Skin epidermis (tissue), 12 donors: Measurements from ENCODE around the gene SRRM1.
A peak's percentile ranks its signal among the peaks of the same experiment; 100 is the strongest.
"Not testable (repeated sequence)": the region's sequence is repeated elsewhere in the genome, so short reads cannot be mapped to it uniquely, and the experiment has no call there.

Source experiments
- H3K27ac ChIP-seq, 21 experiments: fragments of 200-600 bp; sonication (generic) in 11 of 21; one replicate each; pipeline ENCODE4 v1.5.0; 2020; ENCODE audit warnings: mild to moderate bottlenecking in 3 of 21, inconsistent platforms in 2 of 21, moderate library complexity in 2 of 21
- H3K4me3 ChIP-seq, 7 experiments: fragments of 200-600 bp; sonication (generic) in 2 of 7; one replicate each; pipeline ENCODE4 v1.5.0; 2020; ENCODE audit warnings: inconsistent platforms in 2 of 7, mild to moderate bottlenecking in 2 of 7, moderate library complexity in 1 of 7

Gene SRRM1

GRCh38 chr1:24692351-24692980 is 49.4 kb downstream of the SRRM1 start:
- H3K4me3 ChIP-seq = no peak overlapping the region
- no peak overlapping the region for H3K27ac ChIP-seq

DNA sequence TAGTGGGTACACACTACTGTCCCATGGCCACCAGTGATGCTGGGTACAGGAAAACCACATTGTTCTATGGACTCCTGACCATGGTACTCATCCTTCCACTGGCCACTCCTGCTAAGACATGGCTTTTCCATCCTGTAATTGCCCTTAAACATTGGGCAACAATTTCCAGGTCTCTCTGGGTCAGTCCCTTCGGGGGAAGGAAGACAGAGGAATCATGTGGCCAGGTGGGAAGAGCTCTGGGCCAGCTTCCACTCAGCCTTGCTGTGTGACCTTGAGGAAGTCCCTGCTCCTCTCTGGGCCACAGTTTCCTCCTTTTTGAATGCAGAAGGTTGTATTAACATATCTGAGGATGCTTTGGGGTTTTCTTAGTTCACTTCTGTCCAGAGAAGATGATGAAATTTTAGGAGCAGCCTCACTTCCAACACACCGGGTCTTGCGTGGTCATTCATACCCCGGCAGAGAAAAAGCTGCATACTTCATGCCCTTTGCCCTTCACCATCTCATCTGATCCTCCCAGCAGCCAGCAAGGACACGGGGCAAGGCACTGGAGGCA is 50.8 kb downstream of the SRRM1 start:
- H3K27ac ChIP-seq = no peak overlapping the region
- no peak overlapping the region for H3K4me3 ChIP-seq

DNA sequence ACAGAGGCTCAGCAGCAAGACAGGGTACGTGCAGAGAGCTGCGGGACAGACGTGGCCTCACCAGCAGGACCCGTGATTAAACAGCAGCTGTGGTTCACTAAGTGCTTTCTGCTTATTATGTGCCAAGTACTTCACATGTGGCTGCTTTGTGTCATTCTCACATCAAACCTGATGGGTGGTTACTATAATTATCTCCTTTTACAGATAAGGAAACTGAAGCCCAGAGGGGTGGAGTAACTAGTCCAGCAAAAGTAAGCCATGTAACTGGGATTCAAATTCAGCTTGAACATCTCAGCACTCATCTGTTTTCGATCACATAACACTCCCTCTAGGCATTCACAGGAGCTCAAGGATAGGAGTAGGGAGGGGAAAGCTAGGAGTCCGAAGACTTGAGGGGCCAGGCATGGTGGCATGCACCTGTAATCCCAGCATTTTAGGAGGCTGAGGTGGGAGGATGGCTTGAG is 51.3 kb downstream of the SRRM1 start:
- Histone ChIP-seq H3K4me3 (no peak overlapping the region), H3K27ac (peak overlapping the region in 1 of 21 experiments; percentile 28)

GRCh38 chr1:24695202-24695974 is 52.3 kb downstream of the SRRM1 start:
- no peak overlapping the region for H3K4me3 ChIP-seq
- peak overlapping the region in 4 of 21 experiments; percentile 12 to 46 (median 34) for H3K27ac ChIP-seq

DNA sequence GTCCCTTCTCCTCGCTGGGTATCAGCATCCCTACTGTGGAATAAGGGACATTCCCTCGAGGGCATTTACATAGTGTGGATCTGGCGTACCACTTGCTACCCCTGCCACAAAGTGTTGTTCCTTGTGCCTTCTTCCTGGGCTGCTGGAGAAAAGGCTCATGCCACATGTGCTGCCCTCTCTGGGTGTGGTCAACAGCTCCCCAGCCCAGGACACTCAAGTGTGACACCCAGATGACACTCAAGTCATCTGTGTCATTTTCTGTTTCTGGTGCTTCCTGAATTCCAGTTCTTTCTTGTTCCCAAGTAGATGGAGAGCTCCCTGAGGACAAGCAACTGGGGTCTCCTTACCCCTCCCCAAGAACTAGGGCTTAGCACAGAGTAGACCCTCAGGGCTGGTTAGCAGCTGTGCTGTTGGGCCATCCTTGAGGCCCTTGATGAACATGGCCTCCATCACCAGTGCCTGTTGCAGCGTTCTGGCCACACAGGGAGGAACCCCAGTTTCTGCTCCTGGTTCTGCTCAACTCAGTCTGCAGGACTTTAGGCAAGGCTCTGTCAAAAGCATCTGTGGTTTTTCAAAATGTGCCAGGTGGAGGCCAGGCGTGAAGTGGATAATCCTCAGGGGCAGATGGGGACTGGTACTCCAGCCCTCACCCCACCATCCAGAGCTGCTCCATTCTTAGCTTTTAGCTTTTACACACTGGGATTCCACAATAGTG is 53.1 kb downstream of the SRRM1 start:
- H3K27ac ChIP-seq = peak overlapping the region in 3 of 21 experiments; percentile 12 to 46 (median 28)

GRCh38 chr1:24696756-24697330 is 53.7 kb downstream of the SRRM1 start:
- Histone ChIP-seq H3K27ac (no peak overlapping the region), H3K4me3 (no peak overlapping the region)

More for the DNA sequence above, 53.1 kb downstream of the SRRM1 start:
- no peak overlapping the region for H3K4me3 ChIP-seq

GRCh38 chr1:24697453-24698001 is 54.4 kb downstream of the SRRM1 start:
- not testable (repeated sequence) for H3K4me3 ChIP-seq, H3K27ac ChIP-seq

- H3K27ac ChIP-seq, H3K4me3 ChIP-seq: not testable (repeated sequence)
Measured at GRCh38 chr1:24698326-24698725, 55.2 kb downstream of the SRRM1 start.

DNA sequence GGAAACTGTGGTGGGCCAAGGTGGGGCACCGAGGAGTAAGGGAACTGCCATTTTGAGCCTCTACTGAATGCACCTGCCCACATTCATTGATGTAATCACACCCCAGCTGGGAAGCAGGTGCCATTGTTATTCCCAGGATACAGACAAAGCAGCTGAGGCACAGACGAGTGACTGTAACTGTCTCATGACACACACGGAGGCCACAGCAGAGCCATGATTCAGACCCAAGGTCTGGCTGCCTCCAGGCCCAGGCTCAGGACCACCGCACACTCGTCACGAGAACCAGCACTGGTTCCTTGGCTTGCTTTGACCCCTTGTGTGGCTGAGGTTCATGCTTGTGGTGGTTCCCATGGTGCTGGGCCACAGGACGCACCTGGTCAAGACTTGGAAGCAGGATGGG is 56.5 kb downstream of the SRRM1 start:
- Histone ChIP-seq H3K27ac (no peak overlapping the region), H3K4me3 (no peak overlapping the region)

DNA sequence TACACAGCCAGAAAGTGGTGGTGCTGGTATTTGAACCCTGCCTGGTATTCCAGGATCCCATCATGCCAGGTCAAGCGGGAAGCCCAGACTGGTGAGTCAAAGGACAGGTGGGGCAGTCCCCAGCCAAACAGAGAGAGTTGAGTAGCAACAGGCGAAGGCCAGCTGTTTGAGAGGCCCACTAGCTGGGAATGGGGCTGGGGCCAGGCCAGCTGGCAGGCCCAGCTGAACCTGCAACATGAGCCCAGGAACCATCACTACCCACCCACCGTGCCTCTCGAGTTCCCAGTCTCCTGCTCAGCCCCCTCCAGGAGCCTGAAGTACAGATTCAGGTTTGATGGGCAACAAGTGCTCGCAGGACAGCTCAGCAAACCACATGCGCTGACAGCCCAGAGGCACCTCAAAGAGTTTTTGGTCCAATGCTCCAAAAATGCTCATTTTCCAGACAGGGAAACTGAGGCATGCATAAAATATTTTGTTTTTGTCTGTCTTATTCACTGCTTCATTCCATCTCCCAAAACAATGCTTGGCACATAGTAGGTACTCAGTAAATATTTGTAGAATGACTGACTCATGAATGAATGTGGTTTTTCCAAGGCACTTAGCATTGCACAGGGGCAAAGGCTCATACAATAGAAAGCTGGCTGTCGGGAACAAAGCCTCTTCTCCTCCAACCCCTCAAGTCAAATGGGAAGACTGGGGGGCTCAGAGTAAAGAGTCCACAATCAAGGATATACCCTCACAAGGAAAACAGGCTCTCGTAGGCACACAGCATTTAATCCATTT is 59.6 kb downstream of the SRRM1 start:
- peak overlapping the region in 1 of 21 experiments; percentile 30 for H3K27ac ChIP-seq
- H3K4me3 ChIP-seq = no peak overlapping the region

DNA sequence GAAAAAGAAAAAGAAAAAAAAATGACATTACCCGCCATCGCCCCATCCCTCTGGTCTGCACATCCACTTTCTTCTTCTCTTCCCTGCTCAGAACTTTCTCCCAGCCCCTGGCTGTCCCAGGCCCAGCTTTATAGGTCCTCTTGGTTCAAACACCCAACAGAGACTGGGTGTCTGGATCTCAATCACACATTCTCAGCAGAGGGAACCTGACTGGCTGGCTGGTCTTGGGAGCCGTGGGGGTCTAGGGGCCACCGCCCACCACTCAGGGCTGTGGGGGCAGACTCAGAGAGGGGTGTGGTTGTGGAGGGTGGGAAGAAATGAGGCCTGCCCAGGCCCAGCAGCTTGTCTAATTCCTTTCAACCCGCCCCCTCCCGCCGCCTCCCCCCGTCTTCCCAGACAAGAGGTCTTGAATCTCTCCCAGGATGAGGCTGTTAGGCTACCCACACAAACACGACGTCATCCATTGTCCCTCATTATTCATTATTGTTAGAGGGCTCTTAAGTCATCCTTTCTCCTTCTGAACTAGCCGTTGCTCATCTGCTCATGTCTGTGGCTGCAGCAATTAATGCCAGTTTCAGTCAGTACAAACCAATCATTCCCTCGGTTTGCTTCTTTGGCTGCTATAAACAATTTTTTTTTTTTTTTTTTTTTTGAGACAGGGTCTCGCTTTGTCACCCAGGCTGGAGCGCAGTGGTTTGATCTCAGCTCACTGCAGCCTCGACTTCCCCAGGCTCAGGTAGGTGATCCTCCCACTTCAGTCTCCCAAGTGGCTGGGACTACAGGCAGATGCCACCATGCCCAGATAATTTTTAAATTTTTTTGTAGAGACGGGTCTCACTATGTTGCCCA is 61.5 kb downstream of the SRRM1 start:
- Histone ChIP-seq H3K4me3 (peak overlapping the region in 1 of 7 experiments; percentile 8), H3K27ac (peak overlapping the region in 18 of 21 experiments; percentile 12 to 80 (median 59))

GRCh38 chr1:24705260-24706073 is 62.4 kb downstream of the SRRM1 start:
- Histone ChIP-seq H3K4me3 (peak overlapping the region in 1 of 7 experiments; percentile 8), H3K27ac (peak overlapping the region in 19 of 21 experiments; percentile 9 to 80 (median 61))

DNA sequence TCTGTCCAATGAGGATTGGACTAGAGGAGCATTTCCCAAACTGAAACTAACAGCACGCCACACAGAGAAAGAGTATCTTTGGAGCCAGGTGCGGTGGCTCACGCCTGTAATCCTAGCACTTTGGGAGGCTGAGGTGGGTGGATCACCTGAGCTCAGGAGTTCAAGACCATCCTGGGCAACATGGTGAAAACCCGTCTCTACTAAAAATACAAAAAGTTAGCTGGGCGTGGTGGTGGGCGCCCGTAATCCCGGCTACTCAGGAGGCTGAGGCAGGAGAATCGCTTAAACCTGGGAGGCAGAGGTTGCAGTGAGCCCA is 62.9 kb downstream of the SRRM1 start:
- H3K4me3 ChIP-seq = not testable (repeated sequence)
- H3K27ac ChIP-seq = peak overlapping the region in 16 of 21 experiments; percentile 5 to 80 (median 65)

- no peak overlapping the region for H3K27ac ChIP-seq
- H3K4me3 ChIP-seq = no peak overlapping the region
Measured at GRCh38 chr1:24707687-24708086, 64.6 kb downstream of the SRRM1 start.

- Histone ChIP-seq H3K4me3 (no peak overlapping the region), H3K27ac (no peak overlapping the region)
Measured at GRCh38 chr1:24708938-24709337, 65.8 kb downstream of the SRRM1 start.

- Histone ChIP-seq H3K4me3 (no peak overlapping the region), H3K27ac (peak overlapping the region in 1 of 21 experiments; percentile 35)
Measured at GRCh38 chr1:24709791-24710441, 66.8 kb downstream of the SRRM1 start.

DNA sequence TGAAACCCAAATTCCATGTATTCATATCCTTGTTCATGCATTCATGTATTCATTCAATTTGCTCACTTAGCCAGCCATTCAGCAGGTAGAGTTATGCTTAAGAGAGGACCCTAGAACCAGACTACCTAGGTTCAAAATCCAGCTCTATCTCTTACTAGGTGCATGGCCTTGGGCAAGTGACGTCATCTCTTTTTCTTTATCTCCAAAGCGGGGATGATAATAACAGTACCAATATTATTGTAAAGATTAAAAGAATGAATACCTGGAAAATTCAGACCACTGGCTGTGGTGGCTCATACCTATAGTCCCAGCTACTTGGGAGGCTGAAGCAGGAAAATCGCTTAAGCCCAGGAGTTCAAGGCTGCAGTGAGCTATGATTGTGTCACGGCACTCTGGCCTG is 68.2 kb downstream of the SRRM1 start:
- no peak overlapping the region for H3K27ac ChIP-seq
- no peak overlapping the region for H3K4me3 ChIP-seq
